Kidney (tissue), 14 donors: ENCODE results near the gene KRTAP10-5. TPM values are rescaled to one million over a fixed set of nuclear protein-coding genes. Genes with fewer than 3 reads are reported as not detected.

Source experiments
- DNase-seq, 5 donors: peaks; one replicate each; pipeline ENCODE4 v3.0.0-alpha.2; 2013 to 2020
- FAIRE-seq: peaks from 2 replicates; lab custom pipeline; 2012; peaks lifted over from hg19 to GRCh38; lab: Jason Lieb, UNC
- H3K27ac ChIP-seq, 2 donors: one replicate each; pipeline ENCODE4 v1.7.0; 2013; ENCODE audit warnings: low read depth in 2 of 2, low read length in 2 of 2, inconsistent platforms in 1 of 2
- H3K27me3 ChIP-seq: one replicate; pipeline ENCODE4 v1.7.1; 2013; ENCODE audit warnings: low read length, inconsistent platforms; ENCODE audit not compliant: control insufficient read depth, insufficient read depth
- H3K36me3 ChIP-seq, 3 donors: one replicate each; pipeline versions ENCODE4 v1.7.0 to v1.7.1; 2013; ENCODE audit warnings: low read length in 3 of 3, control low read depth in 1 of 3, inconsistent platforms in 1 of 3; ENCODE audit not compliant: insufficient read depth in 3 of 3, control insufficient read depth in 2 of 3
- H3K4me1 ChIP-seq, 3 donors: one replicate each; pipeline versions ENCODE4 v1.7.0 to v1.7.1; 2013; ENCODE audit warnings: low read length in 3 of 3, inconsistent platforms in 1 of 3, low read depth in 1 of 3; ENCODE audit not compliant: control insufficient read depth in 2 of 3, insufficient read depth in 2 of 3
- H3K4me3 ChIP-seq, 3 donors: one replicate each; pipeline versions ENCODE4 v1.7.0 to v1.8.1; 2013; ENCODE audit warnings: low read length in 3 of 3, control low read depth in 1 of 3, inconsistent platforms in 1 of 3
- H3K9ac ChIP-seq, 3 donors: one replicate each; pipeline versions ENCODE4 v1.7.0 to v1.7.1; 2013; ENCODE audit warnings: low read length in 3 of 3, control low read depth in 1 of 3, inconsistent platforms in 1 of 3
- H3K9me3 ChIP-seq, 3 donors: one replicate each; pipeline versions ENCODE4 v1.7.0 to v1.7.1; 2013; ENCODE audit warnings: low read length in 3 of 3, control low read depth in 1 of 3, inconsistent platforms in 1 of 3; ENCODE audit not compliant: control insufficient read depth in 2 of 3, insufficient read depth in 1 of 3
- CTCF ChIP-seq: IDR thresholded peaks from 3 replicates; pipeline ENCODE4 v1.5.1; 2012; ENCODE audit warnings: mild to moderate bottlenecking, moderate library complexity, borderline replicate concordance; ENCODE audit not compliant: insufficient read depth; ENCODE audit errors: extremely low read depth
- intact Hi-C: fragments of 100-400 bp; cut with DNase I; formaldehyde crosslinking; loops from one replicate; pipeline ENCODE4 v1.11.1; 2022
- polyA plus RNA-seq: library from polyadenylated mRNA; stranded (reverse); fragments of 350-450 nt; fragmentation: Illumina TruSeq; extraction: RNeasy Lipid Tissue Mini Kit (QIAGEN cat#74804); gene quantifications from one replicate; pipeline ENCODE4 v1.2.3, GENCODE V29; 2014; ENCODE audit warnings: low read depth, low replicate concordance; ENCODE audit not compliant: insufficient read depth
- total RNA-seq: library from RNA; stranded (reverse); fragmentation: NEBNext Ultra II Directional; extraction: Animal tissue kit (Norgen Biotek cat#: 25700); gene quantifications from one replicate; pipeline ENCODE4 v1.2.1, GENCODE V29; 2021
- donor health status: control.
- donor health status: control.
- donor health status: control.
- donor health status: control.
- donor health status: control.
- donor health status: DM: yes; HTN: yes; CAD: no.
- donor health status: Normal renal cell carcinoma (clear cell type).

The KRTAP10-5 gene
- total and polyA plus RNA-seq, 2 donors from 2014 or later, result not detected

DNA sequence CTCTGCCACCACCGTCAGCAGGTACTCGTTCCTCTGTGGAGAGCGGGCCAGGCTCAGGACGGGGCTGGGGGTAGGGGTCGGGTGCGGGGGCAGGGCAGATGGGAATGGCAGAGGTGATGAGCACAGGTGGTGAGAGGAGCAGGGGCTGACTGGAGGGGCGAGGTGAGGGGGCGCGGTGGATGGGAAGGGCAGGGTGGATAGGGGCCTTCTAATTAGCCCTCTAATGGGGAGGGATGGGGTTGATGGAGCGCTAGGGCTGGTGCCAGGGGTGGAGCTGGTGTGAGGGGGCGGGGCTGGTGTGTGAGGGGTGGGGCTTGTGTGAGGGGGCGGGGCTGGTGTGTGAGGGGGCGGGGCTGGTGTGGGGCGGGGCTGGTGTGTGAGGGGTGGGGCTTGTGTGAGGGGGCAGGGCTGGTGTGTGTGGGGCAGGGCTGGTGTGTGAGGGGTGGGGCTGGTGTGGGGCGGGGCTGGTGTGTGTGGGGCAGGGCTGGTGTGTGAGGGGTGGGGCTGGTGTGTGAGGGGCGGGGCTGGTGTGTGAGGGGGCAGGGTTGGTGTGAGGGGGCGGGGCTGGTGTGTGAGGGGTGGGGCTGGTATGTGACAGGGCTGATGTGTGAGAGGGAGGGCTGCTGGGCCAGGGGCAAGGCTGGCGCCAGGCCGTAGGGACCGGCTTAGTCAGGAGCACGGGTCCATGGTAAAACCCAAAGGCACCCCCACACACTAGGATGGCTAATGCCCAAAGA is 46.3 kb downstream of the KRTAP10-5 start:
- intact Hi-C loops, result no loop called here
- H3K27ac ChIP-seq, result no peak overlapping the region
- FAIRE-seq (no peak), DNase-seq (peak in 1 of 5 donors; percentile 30)
- H3K36me3 ChIP-seq, result no peaks in the 10 kb centered on the region
- no peaks in the 10 kb centered on the region for H3K27me3 ChIP-seq
- H3K4me1 ChIP-seq, result no peaks in the 10 kb centered on the region
- TF ChIP-seq CTCF, result no peak
- no peak overlapping the region for H3K9ac ChIP-seq
- no peaks in the 10 kb centered on the region for H3K9me3 ChIP-seq
- no peak overlapping the region for H3K4me3 ChIP-seq

DNA sequence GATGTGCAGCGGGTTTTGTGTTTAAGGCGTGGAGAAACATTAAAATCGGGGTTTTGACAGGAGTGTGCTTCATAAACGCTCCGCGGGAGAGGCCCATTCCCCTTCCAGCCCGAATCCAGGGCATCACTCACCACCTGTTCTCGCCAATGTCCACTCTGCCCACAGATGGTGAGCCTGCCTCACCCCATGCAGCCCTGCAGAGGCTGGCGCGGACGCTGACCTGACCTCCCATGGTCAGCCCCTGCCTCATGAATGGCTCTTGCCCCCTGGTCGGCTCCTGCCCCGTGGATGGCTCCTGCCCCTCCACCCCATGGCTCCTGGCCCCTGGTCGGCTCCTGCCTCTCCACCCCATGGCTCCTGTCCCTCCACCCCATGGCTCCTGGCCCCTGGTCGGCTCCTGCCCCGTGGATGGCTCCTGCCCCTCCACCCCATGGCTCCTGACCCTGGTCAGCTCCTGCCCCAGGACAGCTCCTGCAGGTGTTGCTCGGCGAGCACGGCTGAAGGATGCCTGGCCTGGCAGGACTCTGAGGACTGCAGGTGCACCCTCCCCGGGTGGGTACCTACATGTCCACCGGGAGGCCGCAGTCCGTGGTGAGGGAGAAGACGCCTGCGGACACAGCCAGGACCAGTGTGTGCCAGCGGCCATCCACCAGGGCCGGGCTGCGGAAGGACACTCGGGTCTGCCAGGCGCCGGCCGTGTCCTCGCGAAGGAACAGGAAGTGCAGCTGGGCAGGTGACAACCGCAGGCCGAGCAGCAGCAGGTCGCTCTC is 47.1 kb downstream of the KRTAP10-5 start:
- no peak for FAIRE-seq

DNA sequence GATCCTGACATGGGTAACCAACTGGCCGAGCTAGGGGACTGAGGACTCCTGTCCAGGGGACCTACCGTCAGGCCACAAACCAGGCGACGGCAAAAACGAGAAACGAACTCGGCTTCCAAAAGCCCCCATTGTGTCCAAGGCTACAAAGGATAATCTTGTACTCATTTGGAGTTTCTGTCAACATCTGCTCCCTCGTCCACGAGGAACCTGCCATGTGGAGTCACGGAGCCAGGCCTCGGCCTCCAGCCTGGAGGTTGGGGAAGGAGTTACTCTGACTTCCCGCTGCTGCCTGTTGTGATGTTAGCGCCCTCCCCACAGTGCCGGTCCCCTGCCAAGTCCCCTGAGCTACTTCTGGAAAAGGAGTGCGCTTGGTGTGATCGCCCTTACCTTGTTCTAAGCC is 47.7 kb downstream of the KRTAP10-5 start:
- no peak overlapping the region for H3K27ac ChIP-seq
- no peaks in the 10 kb centered on the region for H3K27me3 ChIP-seq
- no peak overlapping the region for H3K9ac ChIP-seq
- H3K9me3 ChIP-seq, result no peaks in the 10 kb centered on the region
- TF ChIP-seq CTCF, result no peak
- H3K4me3 ChIP-seq, result no peak overlapping the region
- H3K4me1 ChIP-seq, result no peaks in the 10 kb centered on the region
- DNase-seq (peak in 1 of 5 donors; percentile 24), FAIRE-seq (no peak)
- H3K36me3 ChIP-seq, result no peaks in the 10 kb centered on the region
- intact Hi-C loops, result no loop called here

More for the DNA sequence above, 47.1 kb downstream of the KRTAP10-5 start:
- DNase-seq, result peak in 2 of 5 donors; percentile 22 to 69
- Histone ChIP-seq H3K4me3 (no peak overlapping the region), H3K9me3 (no peaks in the 10 kb centered on the region), H3K27me3 (no peaks in the 10 kb centered on the region), H3K27ac (no peak overlapping the region), H3K9ac (no peak overlapping the region), H3K36me3 (no peaks in the 10 kb centered on the region), H3K4me1 (no peaks in the 10 kb centered on the region)
- TF ChIP-seq CTCF, result no peak
- intact Hi-C loops, result no loop called here
